22Rv1 (cell line): Measurements from ENCODE around the gene GCSH.

Experiments
- H3K27ac ChIP-seq: fragments of 450-650 bp; 2 replicates; pipeline ENCODE4 v1.5.1; 2017
- ZFX ChIP-seq: fragments of 450-650 bp; IDR thresholded peaks from 2 replicates; pipeline ENCODE4 v1.6.1; 2017; ENCODE audit warnings: antibody characterized with exemption, borderline replicate concordance
- TF ChIP-seq, protein P1 (sequence below): fragments of 450-650 bp; IDR thresholded peaks from 2 replicates; pipeline ENCODE4 v1.5.1; 2017; ENCODE audit warnings: mild to moderate bottlenecking

Gene GCSH

DNA sequence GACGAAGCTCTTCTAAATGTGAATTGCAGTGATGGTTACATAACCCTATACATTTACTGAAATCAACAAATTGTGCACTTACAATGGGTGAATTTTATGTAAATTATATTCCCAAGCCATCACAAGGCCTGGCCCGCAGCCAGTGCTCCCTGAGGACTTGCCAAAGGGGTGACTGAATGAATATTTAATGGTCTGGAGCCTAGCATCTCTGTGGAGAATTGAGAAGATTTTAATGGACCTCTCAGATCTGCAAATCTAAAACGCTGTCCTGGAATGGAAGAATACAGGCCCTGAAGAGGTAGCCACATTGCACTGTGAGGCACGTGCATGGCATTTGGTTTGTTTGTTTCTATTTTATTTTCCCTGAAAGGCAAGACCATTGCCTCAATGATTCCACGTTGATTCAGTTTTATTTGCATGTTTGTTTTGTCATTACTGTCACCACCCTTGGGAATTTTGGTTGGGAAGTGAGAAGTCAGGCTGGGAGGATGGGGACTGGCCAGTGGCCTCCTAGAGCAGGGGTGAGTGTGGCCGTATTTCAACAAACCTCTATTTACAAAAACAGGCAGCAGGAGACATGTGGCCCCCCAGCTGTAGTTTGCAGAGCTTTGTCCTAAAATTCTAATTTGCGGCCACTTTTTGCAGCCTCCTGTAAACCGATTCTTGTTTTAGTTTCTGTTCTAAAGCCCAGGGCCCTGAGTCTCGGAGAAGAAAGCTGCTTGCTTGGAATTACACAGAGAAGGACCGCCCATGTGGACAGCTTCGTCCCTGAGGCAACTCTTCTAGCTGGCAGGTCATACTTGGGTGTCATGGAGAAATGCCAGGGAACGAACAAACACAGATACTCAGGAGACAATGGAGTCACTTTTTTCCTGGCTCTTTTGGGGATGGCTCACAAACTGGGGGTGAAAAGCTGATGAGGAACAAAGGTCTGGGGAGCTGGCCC is 40.5 kb upstream of the GCSH start:
- no peak overlapping the region for H3K27ac ChIP-seq
- no peak for TF ChIP-seq ZFX
- TF ChIP-seq, protein P1, sequence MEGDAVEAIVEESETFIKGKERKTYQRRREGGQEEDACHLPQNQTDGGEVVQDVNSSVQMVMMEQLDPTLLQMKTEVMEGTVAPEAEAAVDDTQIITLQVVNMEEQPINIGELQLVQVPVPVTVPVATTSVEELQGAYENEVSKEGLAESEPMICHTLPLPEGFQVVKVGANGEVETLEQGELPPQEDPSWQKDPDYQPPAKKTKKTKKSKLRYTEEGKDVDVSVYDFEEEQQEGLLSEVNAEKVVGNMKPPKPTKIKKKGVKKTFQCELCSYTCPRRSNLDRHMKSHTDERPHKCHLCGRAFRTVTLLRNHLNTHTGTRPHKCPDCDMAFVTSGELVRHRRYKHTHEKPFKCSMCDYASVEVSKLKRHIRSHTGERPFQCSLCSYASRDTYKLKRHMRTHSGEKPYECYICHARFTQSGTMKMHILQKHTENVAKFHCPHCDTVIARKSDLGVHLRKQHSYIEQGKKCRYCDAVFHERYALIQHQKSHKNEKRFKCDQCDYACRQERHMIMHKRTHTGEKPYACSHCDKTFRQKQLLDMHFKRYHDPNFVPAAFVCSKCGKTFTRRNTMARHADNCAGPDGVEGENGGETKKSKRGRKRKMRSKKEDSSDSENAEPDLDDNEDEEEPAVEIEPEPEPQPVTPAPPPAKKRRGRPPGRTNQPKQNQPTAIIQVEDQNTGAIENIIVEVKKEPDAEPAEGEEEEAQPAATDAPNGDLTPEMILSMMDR: no peak

DNA sequence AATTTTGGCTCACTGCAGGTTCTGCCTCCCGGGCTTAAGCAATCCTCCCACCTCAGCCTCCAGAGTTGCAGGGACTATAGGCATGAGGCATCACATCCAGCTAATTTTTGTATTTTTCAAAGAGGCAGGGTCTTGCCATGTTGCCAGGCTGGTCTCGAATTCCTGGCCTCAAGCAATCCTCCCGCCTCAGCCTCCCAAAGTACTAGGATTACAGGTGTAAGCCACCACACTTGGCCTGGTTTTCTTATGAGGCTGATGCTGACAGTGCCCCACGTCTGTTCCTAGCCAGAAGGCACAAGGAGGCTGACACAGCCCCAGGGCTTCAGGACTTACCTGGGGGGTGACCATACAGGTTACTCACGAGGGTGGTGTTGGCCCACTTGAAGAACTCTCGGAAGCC is 33.9 kb upstream of the GCSH start:
- H3K27ac ChIP-seq: no peak overlapping the region
- TF ChIP-seq ZFX: no peak
- TF ChIP-seq, protein P1: no peak

DNA sequence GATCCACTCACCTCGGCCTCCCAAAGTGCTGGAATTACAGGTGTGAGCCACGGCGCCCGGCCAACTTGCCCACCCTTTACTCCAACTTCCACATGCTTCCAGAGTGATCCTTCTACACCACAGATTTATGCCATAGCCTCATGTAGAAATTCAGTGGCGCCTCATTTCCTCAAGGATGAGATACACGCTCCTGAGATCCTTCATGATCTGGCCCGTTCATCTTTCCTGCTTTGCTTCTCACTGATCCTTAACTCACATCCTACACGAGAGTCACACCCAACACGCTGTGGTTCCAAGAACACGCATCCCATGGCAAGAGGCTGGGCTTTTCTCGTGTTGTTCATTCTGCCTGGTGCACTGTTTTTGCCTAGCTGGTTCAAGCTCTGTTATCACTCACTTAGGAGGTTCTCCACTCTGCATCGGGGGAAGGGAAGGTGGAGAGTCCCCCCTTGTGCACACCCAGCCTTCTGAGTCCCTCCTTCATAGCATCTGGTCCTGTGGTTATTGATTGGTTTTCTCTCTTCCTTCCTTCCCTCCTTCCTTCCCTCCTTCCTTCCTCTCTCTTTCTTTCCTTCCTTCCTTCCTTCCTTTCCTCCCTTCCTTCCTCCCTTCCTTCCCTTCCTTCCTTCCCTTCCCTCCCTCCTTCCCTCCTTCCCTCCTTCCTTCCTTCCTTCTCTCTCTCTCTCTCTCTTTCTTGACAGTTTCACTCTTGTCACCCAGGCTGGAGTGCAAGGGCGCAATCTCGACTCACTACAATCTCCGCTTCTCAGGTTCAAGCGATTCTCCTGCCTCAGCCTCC is 32.7 kb upstream of the GCSH start:
- H3K27ac ChIP-seq: no peak overlapping the region
- TF ChIP-seq ZFX: no peak
- TF ChIP-seq, protein P1: no peak

DNA sequence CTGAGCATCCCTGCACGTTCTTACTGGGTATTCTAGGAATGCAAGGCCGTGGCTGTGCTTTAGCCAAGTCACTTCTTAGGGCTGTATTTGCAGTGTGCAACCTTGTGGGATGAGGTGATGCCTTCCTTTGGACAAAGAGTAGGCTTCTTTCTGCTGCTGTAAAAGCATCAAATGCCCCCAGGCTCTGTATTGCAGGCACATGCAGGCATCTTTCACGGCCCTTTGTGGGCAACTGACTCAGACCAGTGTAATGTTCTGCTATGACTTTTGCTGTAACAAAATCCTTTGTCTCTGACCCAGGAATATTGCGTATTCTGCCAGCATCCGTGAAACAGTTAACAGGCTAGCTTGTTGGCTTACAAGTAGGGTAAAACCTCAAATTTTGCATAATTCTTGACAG is 30.9 kb upstream of the GCSH start:
- no peak overlapping the region for H3K27ac ChIP-seq

DNA sequence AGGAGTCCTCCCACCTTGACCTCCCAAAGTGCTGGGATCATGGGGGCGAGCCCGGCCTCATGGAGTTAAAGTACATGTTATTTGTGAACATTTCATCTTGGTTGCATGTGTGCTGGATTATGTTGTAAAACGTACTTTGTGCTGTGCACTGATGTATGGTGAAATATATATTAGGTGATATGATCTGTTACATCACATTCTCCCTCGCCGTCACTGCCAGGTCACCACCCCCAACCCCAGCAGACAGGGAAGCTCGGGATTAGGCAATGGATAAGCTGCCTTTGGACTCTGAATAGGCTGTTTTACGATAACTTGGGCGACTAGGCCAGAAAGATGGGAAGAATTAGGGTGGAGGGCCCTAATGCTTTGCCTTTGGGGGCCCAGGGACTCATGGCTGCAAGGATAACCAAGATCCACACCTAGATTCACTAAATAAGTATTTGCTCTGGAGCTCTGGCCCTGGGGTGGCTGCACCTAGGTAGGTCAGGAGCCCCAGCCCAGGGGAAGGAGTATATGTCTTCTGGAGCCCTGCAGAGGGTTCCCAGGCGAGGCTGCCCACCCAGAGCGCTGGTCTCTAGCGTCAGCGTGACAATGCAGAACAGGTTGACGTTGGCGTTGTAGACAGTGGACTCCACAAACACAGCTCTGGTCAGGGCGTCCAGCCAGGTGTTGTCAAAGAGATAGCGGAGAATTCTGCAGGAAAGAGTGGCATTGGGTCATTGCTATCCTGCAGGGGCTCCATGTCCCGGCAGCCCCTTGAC is 27.1 kb upstream of the GCSH start:
- no peak overlapping the region for H3K27ac ChIP-seq
- TF ChIP-seq, protein P1: no peak
- no peak for TF ChIP-seq ZFX

More for the DNA sequence above, 30.9 kb upstream of the GCSH start:
- TF ChIP-seq ZFX: no peak
- TF ChIP-seq, protein P1: no peak

DNA sequence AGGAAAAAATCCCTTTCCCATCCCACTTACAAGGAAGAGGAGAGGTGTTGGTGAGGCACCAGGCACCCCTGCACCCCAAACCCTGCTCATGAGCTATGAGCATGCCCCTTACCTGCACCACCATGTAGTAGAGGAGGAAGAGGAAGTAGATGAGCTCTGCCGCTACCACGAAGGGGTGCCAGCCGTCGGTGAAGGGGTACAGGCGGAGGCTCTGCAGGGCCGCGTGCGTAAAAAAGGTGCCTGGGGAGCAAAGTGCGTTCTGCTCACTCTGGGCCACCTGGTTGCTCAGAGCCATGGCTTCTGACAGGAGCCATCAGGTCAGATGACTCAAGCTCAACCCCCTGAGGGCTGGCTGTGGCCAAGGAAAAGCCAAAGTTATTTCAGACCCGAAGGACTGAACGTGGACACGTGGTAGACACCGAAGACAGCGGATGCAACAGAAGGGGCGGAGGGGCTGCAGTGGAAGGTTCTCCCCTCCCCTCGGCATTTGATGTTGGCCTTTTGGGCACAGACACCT is 25.3 kb upstream of the GCSH start:
- no peak for TF ChIP-seq ZFX
- TF ChIP-seq, protein P1: no peak

More for the DNA sequence above, 25.3 kb upstream of the GCSH start:
- H3K27ac ChIP-seq: no peak overlapping the region
